ENCODE results near the gene ATG16L2.
"Not testable (repeated sequence)": the region's sequence is repeated elsewhere in the genome, so short reads cannot be mapped to it uniquely, and the experiment has no call there.

ATG16L2 gene

GRCh38 chr11:72808331-72808798 lies 5.8 kb upstream of the ATG16L2 start:
- 89% methylated on average over 4 of the region's 4 CpGs for WGBS
- Histone ChIP-seq H3K27ac (ENCODE audit: low read depth, low read length) (no peak overlapping the region), H3K4me3 (ENCODE audit: low read length) (no peak overlapping the region)

DNA sequence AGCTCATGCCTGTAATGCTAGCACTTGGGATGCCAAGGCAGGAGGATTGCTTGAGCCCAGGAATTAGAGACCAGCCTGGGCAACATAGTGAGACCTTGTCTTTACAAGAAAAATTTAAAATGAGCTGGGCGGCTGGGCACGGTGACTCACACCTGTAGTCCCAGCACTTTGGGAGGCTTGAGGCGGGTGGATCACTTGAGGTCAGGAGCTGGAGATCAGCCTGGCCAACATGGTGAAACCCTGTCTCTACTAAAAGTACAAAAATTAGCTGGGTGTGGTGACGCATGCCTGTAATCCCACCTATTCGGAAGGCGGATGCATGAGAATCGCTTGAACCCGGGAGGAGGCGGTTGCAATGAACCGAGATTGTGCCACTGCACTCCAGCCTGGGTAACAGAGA lies 2.5 kb upstream of the ATG16L2 start:
- not testable (repeated sequence) for H3K4me3 ChIP-seq (ENCODE audit: low read length); H3K27me3 ChIP-seq (ENCODE audit: insufficient read depth, low read length); H3K27ac ChIP-seq (ENCODE audit: low read depth, low read length); H3K36me3 ChIP-seq (ENCODE audit: insufficient read depth, low read length); H3K9me3 ChIP-seq (ENCODE audit: insufficient read depth, low read depth, low read length); H3K9ac ChIP-seq (ENCODE audit: low read depth, low read length)
- 95% methylated on average over 10 of the region's 10 CpGs for WGBS
- H3K4me1 ChIP-seq (ENCODE audit: insufficient read depth, low read length): peaks cover 13% of the 10 kb centered on the region

More at GRCh38 chr11:72808331-72808798, 5.8 kb upstream of the ATG16L2 start:
- H3K9ac ChIP-seq (ENCODE audit: low read depth, low read length): no peak overlapping the region
- H3K36me3 ChIP-seq (ENCODE audit: insufficient read depth, low read length): peaks cover 5% of the 10 kb centered on the region
- H3K27me3 ChIP-seq (ENCODE audit: insufficient read depth, low read length): peaks cover 3% of the 10 kb centered on the region; the same call in 1 of the 2 replicates
- peaks cover 7% of the 10 kb centered on the region; the same call in 1 of the 2 replicates for H3K4me1 ChIP-seq (ENCODE audit: insufficient read depth, low read length)
- H3K9me3 ChIP-seq (ENCODE audit: insufficient read depth, low read depth, low read length): no peaks in the 10 kb centered on the region

GRCh38 chr11:72812604-72812966 lies 1.6 kb upstream of the ATG16L2 start:
- Histone ChIP-seq H3K27ac (ENCODE audit: low read depth, low read length) (no peak overlapping the region), H3K9me3 (ENCODE audit: insufficient read depth, low read depth, low read length) (no peaks in the 10 kb centered on the region), H3K27me3 (ENCODE audit: insufficient read depth, low read length) (peaks cover 4% of the 10 kb centered on the region; the same call in 1 of the 2 replicates), H3K36me3 (ENCODE audit: insufficient read depth, low read length) (peaks cover 5% of the 10 kb centered on the region), H3K4me1 (ENCODE audit: insufficient read depth, low read length) (peaks cover 13% of the 10 kb centered on the region), H3K9ac (ENCODE audit: low read depth, low read length) (no peak overlapping the region), H3K4me3 (ENCODE audit: low read length) (peak overlapping the region; percentile 81; the same call in 1 of the 2 replicates)
- 91% methylated on average over 4 of the region's 4 CpGs for WGBS

DNA sequence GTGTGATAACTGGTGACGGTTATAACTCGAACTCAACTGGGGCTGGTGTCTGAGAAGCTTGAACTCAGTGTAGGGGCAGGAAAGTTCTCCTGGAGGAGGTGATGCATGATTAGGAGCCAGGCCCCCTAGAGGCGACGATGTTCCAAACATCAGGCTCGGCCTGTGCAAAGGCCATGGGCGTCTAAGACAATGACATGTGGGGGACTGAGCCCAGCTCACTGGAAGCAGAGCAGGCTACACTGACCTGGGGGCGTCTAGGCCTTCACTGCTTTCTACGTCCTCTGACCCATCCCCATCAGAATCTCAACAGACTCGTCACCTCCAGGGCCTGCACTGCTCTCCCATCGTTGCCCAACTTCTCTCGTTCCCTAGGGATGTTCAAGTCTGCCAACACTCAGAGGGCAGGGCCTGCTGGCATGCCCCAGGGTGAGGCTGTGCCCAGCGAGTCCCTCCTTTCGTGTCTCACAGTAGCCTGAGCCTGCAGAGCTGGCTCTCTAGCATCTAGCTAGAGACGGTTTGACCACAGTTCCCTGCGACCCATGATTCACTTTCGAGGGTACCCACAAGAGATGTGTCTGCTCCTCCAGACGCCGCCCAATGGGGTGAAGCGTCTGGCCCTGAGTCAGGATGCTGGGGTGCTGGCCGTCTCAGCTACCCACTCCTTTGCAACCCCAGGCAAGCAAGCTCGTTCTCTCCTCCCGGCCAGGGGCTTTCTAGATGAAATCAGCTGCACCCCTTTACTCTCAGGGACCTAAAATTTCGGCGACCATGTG lies 1.1 kb upstream of the ATG16L2 start:
- Histone ChIP-seq H3K4me3 (ENCODE audit: low read length) (peak overlapping the region; percentile 81), H3K27me3 (ENCODE audit: insufficient read depth, low read length) (peaks cover 4% of the 10 kb centered on the region; the same call in 1 of the 2 replicates), H3K36me3 (ENCODE audit: insufficient read depth, low read length) (peaks cover 5% of the 10 kb centered on the region), H3K9me3 (ENCODE audit: insufficient read depth, low read depth, low read length) (no peaks in the 10 kb centered on the region), H3K4me1 (ENCODE audit: insufficient read depth, low read length) (peaks cover 13% of the 10 kb centered on the region), H3K27ac (ENCODE audit: low read depth, low read length) (no peak overlapping the region), H3K9ac (ENCODE audit: low read depth, low read length) (peak overlapping the region; percentile 96; the same call in 1 of the 2 replicates)
- WGBS: 53% methylated on average over 24 of the region's 24 CpGs

- Histone ChIP-seq H3K36me3 (ENCODE audit: insufficient read depth, low read length) (peaks cover 10% of the 10 kb centered on the region), H3K9ac (ENCODE audit: low read depth, low read length) (peak overlapping the region; percentile 96), H3K9me3 (ENCODE audit: insufficient read depth, low read depth, low read length) (no peaks in the 10 kb centered on the region), H3K27me3 (ENCODE audit: insufficient read depth, low read length) (peaks cover 4% of the 10 kb centered on the region; the same call in 1 of the 2 replicates), H3K27ac (ENCODE audit: low read depth, low read length) (peak overlapping the region; percentile 91), H3K4me1 (ENCODE audit: insufficient read depth, low read length) (peaks cover 13% of the 10 kb centered on the region), H3K4me3 (ENCODE audit: low read length) (peak overlapping the region; percentile 81)
- WGBS: 2% methylated on average over 47 of the region's 47 CpGs
Measured at GRCh38 chr11:72813740-72814285, 398 bp upstream of the ATG16L2 start.

GRCh38 chr11:72815110-72815618 lies 953 bp downstream of the ATG16L2 start:
- peak overlapping the region; percentile 81 for H3K4me3 ChIP-seq (ENCODE audit: low read length)
- peaks cover 13% of the 10 kb centered on the region for H3K4me1 ChIP-seq (ENCODE audit: insufficient read depth, low read length)
- peak overlapping the region; percentile 96 for H3K9ac ChIP-seq (ENCODE audit: low read depth, low read length)
- H3K36me3 ChIP-seq (ENCODE audit: insufficient read depth, low read length): peaks cover 5% of the 10 kb centered on the region; the same call in 1 of the 2 replicates
- H3K27me3 ChIP-seq (ENCODE audit: insufficient read depth, low read length): peaks cover 4% of the 10 kb centered on the region; the same call in 1 of the 2 replicates
- peak overlapping the region; percentile 91; the same call in 1 of the 2 replicates for H3K27ac ChIP-seq (ENCODE audit: low read depth, low read length)
- H3K9me3 ChIP-seq (ENCODE audit: insufficient read depth, low read depth, low read length): no peaks in the 10 kb centered on the region
- WGBS: 54% methylated on average over 13 of the region's 13 CpGs

DNA sequence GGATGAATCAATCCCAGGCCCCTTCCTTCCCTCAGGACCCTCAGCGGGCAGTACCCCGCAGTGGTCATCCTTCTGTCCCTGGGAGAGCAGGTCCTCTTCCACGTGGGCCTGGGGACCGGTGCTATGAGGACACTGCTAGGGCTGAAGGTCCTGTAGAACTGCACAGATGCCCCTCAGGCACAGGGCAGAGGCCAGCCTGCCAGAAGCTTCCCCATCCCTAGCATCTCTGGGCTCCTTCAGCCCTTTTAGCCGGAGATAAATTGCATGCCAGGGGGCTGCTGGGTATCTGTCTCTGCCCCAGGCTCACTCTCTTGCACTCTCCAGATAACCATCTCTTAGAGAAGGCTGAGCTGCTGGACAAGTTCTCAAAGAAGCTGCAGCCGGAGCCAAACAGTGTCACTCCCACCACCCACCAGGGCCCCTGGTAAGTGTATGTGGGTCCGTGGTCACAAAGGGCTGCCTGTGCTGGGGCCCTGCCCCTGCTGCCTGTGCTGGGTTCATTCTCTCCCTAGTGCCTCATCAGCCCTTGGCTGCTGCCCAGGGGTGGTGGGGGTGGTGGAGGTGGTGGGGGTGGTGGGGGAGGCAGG lies 2.3 kb downstream of the ATG16L2 start:
- H3K27ac ChIP-seq (ENCODE audit: low read depth, low read length): no peak overlapping the region
- H3K9me3 ChIP-seq (ENCODE audit: insufficient read depth, low read depth, low read length): no peaks in the 10 kb centered on the region
- WGBS: 90% methylated on average over 5 of the region's 7 CpGs
- H3K9ac ChIP-seq (ENCODE audit: low read depth, low read length): no peak overlapping the region
- H3K36me3 ChIP-seq (ENCODE audit: insufficient read depth, low read length): peaks cover 7% of the 10 kb centered on the region; the same call in 1 of the 2 replicates
- peaks cover 13% of the 10 kb centered on the region for H3K4me1 ChIP-seq (ENCODE audit: insufficient read depth, low read length)
- no peak overlapping the region for H3K4me3 ChIP-seq (ENCODE audit: low read length)
- H3K27me3 ChIP-seq (ENCODE audit: insufficient read depth, low read length): peaks cover 13% of the 10 kb centered on the region

- Histone ChIP-seq H3K36me3 (ENCODE audit: insufficient read depth, low read length) (peaks cover 7% of the 10 kb centered on the region; the same call in 1 of the 2 replicates), H3K9ac (ENCODE audit: low read depth, low read length) (no peak overlapping the region), H3K4me3 (ENCODE audit: low read length) (no peak overlapping the region), H3K9me3 (ENCODE audit: insufficient read depth, low read depth, low read length) (no peaks in the 10 kb centered on the region), H3K4me1 (ENCODE audit: insufficient read depth, low read length) (peaks cover 6% of the 10 kb centered on the region), H3K27ac (ENCODE audit: low read depth, low read length) (no peak overlapping the region), H3K27me3 (ENCODE audit: insufficient read depth, low read length) (peaks cover 17% of the 10 kb centered on the region)
- 96% methylated on average over 4 of the region's 4 CpGs for WGBS
Measured at GRCh38 chr11:72817966-72818365, 3.8 kb downstream of the ATG16L2 start.

DNA sequence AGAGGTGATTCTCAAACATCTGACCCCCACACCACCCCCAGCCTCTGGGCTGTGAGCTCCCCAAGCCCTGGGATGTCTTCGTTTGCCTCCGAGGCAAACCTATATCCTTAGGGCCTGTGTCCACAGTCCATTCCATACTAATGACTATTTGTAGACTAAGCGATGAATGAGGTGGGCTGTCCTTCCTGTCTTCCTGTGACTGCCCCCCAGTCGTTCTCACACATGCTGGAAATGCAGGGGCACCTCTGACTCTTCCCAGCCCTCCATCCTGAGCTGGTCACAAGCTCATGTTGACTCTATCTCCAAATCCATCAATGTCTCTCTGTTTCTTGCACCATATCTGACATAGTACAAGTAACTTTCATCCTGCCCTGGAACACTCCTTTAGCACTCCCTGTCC lies 4.8 kb downstream of the ATG16L2 start:
- Histone ChIP-seq H3K9ac (ENCODE audit: low read depth, low read length) (no peak overlapping the region), H3K27ac (ENCODE audit: low read depth, low read length) (no peak overlapping the region), H3K27me3 (ENCODE audit: insufficient read depth, low read length) (peaks cover 14% of the 10 kb centered on the region), H3K9me3 (ENCODE audit: insufficient read depth, low read depth, low read length) (no peaks in the 10 kb centered on the region), H3K4me1 (ENCODE audit: insufficient read depth, low read length) (peaks cover 6% of the 10 kb centered on the region), H3K4me3 (ENCODE audit: low read length) (no peak overlapping the region), H3K36me3 (ENCODE audit: insufficient read depth, low read length) (peaks cover 7% of the 10 kb centered on the region; the same call in 1 of the 2 replicates)
- 85% methylated on average over 4 of the region's 4 CpGs for WGBS

DNA sequence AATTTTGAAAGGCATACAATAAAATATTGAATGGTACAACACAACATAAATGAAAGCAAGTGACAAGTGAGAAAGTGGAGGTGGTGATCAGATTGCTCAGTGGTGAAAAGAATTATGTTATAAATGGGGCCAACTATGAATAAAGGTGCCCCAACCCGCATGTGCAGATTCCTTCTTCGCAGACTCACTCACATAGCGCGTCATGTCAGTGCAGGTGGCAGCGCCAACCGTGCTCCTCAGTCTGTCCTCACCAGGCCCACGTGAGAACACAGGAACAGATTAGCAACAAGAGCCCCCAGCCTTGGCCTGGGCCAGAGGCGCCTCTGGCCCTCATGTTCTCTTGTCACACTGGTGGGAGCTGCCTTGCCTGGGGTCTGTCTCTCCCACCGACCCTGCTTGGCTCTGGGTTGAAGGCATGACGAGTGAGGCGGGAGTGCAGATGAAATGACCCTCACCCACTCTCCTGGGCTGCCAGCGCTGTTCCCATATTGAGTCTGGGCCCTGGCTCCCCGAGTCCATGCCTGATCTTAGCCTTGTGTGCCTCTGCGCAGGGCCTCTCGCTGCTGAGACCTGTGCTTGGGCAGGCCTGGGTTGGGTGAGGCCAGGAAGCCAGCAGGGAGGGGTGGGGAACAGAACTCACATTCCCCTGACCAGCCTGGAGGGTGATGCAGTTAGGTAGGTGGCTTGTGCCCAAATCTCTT lies 6.4 kb downstream of the ATG16L2 start:
- Histone ChIP-seq H3K27me3 (ENCODE audit: insufficient read depth, low read length) (peaks cover 14% of the 10 kb centered on the region), H3K9ac (ENCODE audit: low read depth, low read length) (no peak overlapping the region; the same call in 1 of the 2 replicates), H3K27ac (ENCODE audit: low read depth, low read length) (no peak overlapping the region), H3K9me3 (ENCODE audit: insufficient read depth, low read depth, low read length) (no peaks in the 10 kb centered on the region), H3K36me3 (ENCODE audit: insufficient read depth, low read length) (peaks cover 7% of the 10 kb centered on the region; the same call in 1 of the 2 replicates), H3K4me1 (ENCODE audit: insufficient read depth, low read length) (peaks cover under 1% of the 10 kb centered on the region; the same call in 1 of the 2 replicates), H3K4me3 (ENCODE audit: low read length) (no peak overlapping the region)
- WGBS: 98% methylated on average over 15 of the region's 15 CpGs
